Measurements from ENCODE around the gene ERCC2. TPM values are rescaled to one million over a fixed set of nuclear protein-coding genes. Genes with fewer than 3 reads are reported as not detected.
A peak's percentile ranks its signal among the peaks of the same experiment; 100 is the strongest.

The ERCC2 gene
- total and polyA plus RNA-seq, 2 of the 8 experiments (the other 6 are each of a cell fraction or from before 2014, with no cell fraction given): 107 to 117 TPM

DNA sequence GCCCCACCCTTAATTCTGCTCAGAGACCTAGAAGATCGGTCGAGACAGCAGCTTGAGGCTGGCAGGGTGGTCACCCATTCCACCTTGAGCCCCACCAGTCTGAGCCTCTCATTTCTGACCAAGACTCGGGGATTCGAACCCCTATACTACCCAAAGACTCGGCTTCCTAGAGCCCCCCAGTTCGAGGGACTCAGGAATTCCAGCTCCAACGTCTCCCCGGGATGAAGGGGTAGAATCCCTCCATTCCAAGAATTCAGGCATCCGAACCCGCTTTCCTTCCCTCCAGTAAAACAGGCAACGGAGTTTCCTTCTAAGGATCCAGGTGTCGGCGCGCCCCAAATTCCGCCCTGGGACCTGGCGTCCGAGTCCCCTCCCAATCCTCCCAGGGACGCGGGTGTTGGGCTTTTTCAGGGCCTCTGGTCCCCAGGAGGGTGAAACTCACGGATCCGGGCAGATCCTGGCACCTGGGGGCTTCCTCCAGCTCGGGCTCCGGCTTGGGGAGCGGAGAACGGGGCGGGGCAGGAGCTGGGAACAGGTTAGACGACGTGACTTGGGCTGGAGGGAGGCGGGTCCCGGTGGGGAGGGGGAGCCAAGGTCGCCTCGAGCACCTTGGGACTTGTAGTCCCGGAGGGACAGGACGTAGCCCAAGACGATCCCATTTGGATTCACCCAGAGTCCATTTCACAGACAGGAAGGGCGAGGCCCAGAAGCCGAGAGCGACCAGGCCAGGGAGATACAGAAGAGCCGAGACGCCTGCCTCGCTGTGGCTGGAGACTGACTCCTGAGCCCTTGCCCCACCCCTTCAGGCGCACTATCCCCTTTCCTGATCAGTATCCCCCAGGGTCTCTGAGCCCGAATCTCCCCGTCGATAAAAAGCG, 34.4 kb upstream of the ERCC2 start, which contains the start of gene PPP1R13L (continued):
- TF ChIP-seq, protein P1, sequence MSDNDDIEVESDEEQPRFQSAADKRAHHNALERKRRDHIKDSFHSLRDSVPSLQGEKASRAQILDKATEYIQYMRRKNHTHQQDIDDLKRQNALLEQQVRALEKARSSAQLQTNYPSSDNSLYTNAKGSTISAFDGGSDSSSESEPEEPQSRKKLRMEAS (IDR thresholded peaks at IDR 0.05): peak; percentile 44; the same call in 1 of the 2 replicates
- TF ChIP-seq CREB1 (IDR thresholded peaks at IDR 0.05): peak; percentile 11
